Lower leg skin (tissue), 4 donors: ENCODE measurements around the gene NMB. TPM values are rescaled to one million over a fixed set of nuclear protein-coding genes. Genes with fewer than 3 reads are reported as not detected.
A peak's percentile ranks its signal among the peaks of the same experiment; 100 is the strongest.

ENCODE experiments used
- DNase-seq, 2 donors: peaks; one replicate each; pipeline ENCODE4 v3.0.0-alpha.2; 2019; ENCODE audit warnings: low spot score in 2 of 2
- H3K4me3 ChIP-seq: fragments of 200-600 bp; sonication (generic); 2 replicates; pipeline ENCODE4 v1.5.1; 2017; ENCODE audit warnings: mild to moderate bottlenecking, low read depth; ENCODE audit not compliant: poor library complexity, severe bottlenecking
- POLR2A ChIP-seq, 2 donors: fragments of 450-650 bp; IDR thresholded peaks; one replicate each; pipeline ENCODE4 v1.6.1; 2016 to 2017; ENCODE audit warnings: antibody characterized with exemption in 2 of 2, mild to moderate bottlenecking in 1 of 2, moderate library complexity in 1 of 2
- WGBS, 2 donors: methylation state at CpG; one replicate each; pipeline ENCODE4 v1.1.5; 2018; 5-methylcytosine and 5-hydroxymethylcytosine counted together
- intact Hi-C: fragments of 100-400 bp; cut with DNase I; formaldehyde crosslinking; loops from one replicate; pipeline ENCODE4 v1.15.0; 2023; ENCODE audit warnings: low total_unique reads
- total RNA-seq, 4 donors: library from RNA; depleted of rRNA; stranded (reverse); fragments of >200 nt; gene quantifications; one replicate each; pipeline ENCODE4 v1.1.0, GENCODE V29; 2016
- TF ChIP-seq, protein P1 (sequence below), 3 donors: fragments of 450-650 bp; IDR thresholded peaks; one replicate each; pipeline ENCODE4 v1.5.1; 2016; ENCODE audit warnings: antibody characterized with exemption in 3 of 3, mild to moderate bottlenecking in 3 of 3, moderate library complexity in 2 of 3

NMB gene
- total RNA-seq, 4 donors from 2014 or later, result 0.88 to 5.7 (median 3.5) TPM

DNA sequence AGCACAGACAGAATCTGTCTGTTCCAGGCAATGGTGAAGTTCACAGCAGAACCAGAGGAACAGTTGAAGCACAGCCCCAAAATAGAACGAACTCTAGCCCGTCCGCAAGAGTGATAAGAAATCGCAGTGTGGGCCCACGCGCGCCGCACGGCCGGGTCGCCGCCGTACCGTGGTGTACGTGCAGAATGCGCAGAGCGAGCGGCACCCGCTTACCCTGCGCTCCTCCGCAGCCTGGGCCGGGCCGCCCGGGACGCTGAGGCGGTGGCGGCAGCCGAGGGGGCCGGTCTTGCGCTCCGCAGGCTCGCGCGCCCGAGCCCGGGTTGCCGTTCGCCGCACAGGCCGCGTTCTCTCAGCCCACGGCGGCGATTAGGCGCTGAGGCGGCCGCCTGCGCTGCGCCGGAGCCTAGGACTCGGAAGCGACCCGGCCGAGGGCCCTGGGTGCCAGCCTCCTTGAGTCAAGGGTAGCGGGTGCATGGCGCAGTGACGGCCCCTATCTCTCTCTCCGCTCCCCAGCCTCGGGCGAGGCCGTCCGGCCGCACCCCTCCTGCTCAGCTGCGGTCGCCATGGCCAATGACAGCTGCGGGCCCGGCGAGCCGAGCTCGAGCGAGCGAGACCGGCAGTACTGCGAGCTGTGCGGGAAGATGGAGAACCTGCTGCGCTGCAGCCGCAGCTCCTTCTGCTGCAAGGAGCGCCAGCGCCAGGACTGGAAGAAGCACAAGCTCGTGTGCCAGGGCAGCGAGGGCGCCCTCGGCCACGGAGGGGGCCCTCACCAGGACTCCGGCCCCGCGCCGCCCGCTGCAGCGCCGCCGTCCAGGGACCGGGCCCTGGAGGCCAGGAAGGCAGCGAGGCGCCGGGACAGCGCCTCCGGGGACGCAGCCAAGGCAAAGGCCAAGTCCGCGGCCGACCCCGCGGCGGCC, 24.4 kb downstream of the NMB start:
- TF ChIP-seq, protein P1, sequence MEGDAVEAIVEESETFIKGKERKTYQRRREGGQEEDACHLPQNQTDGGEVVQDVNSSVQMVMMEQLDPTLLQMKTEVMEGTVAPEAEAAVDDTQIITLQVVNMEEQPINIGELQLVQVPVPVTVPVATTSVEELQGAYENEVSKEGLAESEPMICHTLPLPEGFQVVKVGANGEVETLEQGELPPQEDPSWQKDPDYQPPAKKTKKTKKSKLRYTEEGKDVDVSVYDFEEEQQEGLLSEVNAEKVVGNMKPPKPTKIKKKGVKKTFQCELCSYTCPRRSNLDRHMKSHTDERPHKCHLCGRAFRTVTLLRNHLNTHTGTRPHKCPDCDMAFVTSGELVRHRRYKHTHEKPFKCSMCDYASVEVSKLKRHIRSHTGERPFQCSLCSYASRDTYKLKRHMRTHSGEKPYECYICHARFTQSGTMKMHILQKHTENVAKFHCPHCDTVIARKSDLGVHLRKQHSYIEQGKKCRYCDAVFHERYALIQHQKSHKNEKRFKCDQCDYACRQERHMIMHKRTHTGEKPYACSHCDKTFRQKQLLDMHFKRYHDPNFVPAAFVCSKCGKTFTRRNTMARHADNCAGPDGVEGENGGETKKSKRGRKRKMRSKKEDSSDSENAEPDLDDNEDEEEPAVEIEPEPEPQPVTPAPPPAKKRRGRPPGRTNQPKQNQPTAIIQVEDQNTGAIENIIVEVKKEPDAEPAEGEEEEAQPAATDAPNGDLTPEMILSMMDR (IDR thresholded peaks at IDR 0.05), result no peak
- no peak for TF ChIP-seq POLR2A (IDR thresholded peaks at IDR 0.05)
- peak; percentile 54 to 94 for DNase-seq
- WGBS, 2 donors, result 1% methylated on average over 34 to 92 of the region's 105 CpGs
- intact Hi-C loops, result no loop called here
- H3K4me3 ChIP-seq, result peak overlapping the region; percentile 34

DNA sequence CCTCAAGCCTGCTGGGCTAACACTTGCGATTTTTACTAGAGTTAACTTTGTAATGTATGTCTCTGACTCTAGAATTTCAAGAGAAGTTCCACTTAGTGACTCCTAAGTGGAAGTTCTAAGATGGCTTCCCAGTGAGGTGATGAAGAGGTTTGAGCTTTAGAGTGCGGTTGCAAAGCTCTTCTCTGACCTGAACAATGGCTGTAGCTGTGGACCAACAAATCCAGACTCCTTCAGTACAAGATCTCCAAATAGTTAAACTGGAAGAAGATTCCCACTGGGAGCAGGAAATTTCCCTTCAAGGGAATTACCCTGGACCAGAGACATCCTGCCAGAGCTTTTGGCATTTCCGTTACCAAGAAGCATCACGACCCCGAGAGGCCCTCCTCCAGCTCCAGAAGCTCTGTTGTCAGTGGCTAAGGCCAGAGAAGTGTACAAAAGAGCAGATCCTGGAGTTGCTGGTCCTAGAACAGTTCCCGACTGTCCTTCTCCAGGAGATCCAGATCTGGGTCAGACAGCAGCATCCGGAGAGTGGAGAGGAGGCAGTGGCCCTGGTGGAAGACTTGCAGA, 26.2 kb downstream of the NMB start:
- peak overlapping the region; percentile 26 for H3K4me3 ChIP-seq
- no peak for DNase-seq
- intact Hi-C loops, result no loop called here
- no peak for TF ChIP-seq POLR2A (IDR thresholded peaks at IDR 0.05)
- TF ChIP-seq, protein P1 (IDR thresholded peaks at IDR 0.05), result no peak
- WGBS, 2 donors, result 25 to 30% methylated on average over 7 of the region's 7 CpGs

DNA sequence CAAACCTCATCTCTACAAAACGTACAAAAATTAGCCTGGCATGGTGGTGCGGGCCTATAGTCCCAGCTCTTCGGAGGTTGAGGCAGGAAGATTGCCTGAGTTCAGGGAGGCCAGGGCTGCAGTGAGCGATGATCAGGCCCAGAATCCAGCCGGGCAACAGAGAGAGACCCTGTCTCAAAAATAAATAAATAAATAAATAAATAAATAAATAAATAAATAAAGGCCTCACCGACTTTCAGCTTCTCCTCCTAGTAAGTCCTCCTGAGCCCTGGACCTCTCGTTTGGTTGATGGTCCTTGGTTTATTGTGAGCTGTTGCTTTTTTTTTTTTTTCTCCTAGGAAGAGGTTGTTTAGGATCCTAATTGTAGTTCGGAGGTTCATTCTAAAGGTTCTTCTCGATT, 29.0 kb downstream of the NMB start:
- no peak for TF ChIP-seq POLR2A (IDR thresholded peaks at IDR 0.05)
- TF ChIP-seq, protein P1 (IDR thresholded peaks at IDR 0.05), result no peak
- intact Hi-C loops, result no loop called here
- DNase-seq, result no peak
- 94% methylated on average over 9 of the region's 9 CpGs for WGBS, 2 donors
- H3K4me3 ChIP-seq, result no peak overlapping the region

DNA sequence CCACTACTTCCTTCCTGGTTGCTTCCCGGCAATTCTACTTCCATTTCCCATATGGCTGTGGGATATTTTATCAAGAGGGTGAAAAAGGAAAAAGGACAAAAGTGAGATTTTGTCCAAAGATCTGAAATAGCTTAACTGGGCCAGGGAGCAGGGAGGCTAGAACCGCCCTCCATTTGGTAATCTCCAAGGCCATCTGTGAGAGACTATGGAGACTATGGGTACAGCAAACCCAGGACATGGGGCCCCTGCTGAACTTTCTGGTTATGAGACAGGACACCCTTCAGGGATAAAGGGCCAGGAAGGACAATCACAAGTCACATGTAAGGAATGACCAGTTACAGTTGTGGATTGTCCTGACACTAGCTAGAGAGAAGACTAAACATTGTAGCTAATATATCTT, 32.9 kb downstream of the NMB start:
- WGBS, 2 donors, result 72 to 91% methylated on average over 2 of the region's 2 CpGs
- no peak for DNase-seq
- no peak for TF ChIP-seq POLR2A (IDR thresholded peaks at IDR 0.05)
- TF ChIP-seq, protein P1 (IDR thresholded peaks at IDR 0.05), result no peak
- no peak overlapping the region for H3K4me3 ChIP-seq
- intact Hi-C loops, result no loop called here

DNA sequence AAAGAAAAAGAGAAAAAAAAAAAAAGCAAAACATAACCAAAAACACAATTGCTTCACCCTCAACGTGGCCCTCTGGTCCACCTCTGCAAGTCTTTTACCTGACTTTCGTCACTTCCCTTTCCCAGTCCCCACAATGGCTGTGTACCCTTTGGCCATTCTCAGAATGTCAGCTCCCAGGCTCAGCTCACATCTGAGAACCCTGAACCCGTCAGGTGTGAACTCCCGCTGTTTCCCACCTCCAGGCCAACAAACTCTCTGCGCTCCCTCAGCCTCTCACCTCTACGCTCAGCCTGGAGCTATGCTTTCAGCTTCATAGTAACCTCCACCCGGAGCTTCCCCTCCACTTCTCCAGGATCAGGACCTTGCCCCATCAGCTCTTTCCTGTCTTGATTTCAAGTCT, 33.6 kb downstream of the NMB start:
- intact Hi-C loops, result no loop called here
- WGBS, 2 donors, result 93 to 96% methylated on average over 6 of the region's 7 CpGs
- no peak for DNase-seq
- no peak overlapping the region for H3K4me3 ChIP-seq
- TF ChIP-seq, protein P1 (IDR thresholded peaks at IDR 0.05), result no peak
- no peak for TF ChIP-seq POLR2A (IDR thresholded peaks at IDR 0.05)
